AG08396 (cell line): ENCODE measurements around the gene PDRG1.
"Not testable (repeated sequence)": the region's sequence is repeated elsewhere in the genome, so short reads cannot be mapped to it uniquely, and the experiment has no call there.

Experiments
- DNase-seq: peaks from one replicate; pipeline ENCODE4 v3.0.0; 2012; ENCODE audit warnings: low spot score, mixed read lengths

Gene PDRG1

DNA sequence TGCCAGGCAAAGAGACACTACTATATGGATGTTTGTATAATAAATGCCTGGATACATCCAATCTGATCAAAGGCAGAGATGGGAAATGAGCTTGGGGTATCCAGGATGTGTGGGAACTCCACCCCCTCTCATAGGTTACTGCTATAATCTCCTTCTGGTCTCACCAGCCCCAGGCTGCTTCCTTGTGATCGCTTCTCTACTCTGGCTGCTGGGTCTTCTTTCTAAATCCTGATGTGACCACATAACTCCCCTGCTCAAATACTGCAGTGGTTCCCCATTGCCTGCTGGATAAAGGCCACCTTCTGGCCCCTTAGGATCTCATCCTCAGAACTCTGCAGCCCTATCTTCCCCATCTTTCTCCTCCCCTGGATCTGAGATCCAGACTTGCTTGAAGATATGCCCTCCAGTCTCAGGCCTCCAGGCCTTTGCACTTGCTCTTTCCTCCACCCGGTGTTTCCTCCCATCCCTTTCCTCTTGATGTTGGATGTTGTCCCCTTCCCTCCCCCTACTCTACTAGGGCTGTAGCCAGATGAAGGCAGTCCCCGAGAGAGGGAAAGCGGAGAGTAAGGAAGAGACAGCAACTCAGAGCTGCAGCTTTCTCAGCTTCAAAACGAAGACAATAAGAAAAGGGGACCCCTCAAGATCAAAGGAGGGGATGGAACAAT is 15.3 kb upstream of the PDRG1 start:
- no peak for DNase-seq

- DNase-seq, result no peak
Observed at GRCh38 chr20:31963889-31964288, 12.0 kb upstream of the PDRG1 start.

DNA sequence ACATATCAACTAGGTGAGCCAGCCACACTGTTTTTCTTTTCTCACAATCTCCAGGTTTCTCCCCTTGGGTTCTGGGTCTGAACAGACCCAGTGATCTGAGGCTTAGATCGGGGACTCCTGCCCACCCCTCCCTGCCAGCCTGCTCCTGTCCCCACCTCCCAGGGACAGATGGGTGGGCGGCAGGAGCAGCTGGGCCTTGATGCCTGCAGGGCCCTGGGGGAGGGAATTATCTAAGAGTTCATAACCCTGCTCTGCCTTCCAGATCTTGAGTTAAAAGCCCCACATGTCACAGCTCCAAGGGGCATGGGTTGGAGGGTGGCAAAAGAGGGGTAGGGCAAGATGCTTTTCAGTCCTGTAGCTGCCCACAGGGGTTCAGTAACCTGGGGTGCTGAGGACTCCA is 10.9 kb upstream of the PDRG1 start:
- no peak for DNase-seq

GRCh38 chr20:31956556-31957526 is 5.0 kb upstream of the PDRG1 start:
- DNase-seq, result no peak

DNA sequence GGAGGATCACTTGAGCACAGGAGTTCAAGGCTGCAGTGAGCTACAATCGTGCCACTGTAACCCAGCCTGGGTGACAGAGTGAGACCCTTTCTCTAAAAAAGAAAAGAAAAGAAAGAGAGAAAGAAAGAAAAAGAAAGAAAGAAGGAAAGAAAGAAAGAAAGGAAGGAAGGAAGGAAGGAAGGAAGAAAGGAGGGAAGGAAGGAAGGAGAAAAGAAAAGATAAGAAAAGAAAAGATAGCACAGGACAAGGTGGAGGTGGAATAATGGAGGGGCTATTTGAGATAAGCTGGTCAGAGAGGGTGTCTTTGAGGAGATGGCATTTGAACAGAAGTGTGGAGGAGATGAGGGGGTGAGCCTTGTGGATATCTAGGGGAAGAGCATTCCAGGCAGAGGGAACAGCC is 2.7 kb upstream of the PDRG1 start:
- DNase-seq, result no peak

- DNase-seq, result no peak
Observed at GRCh38 chr20:31953556-31954148, 1.8 kb upstream of the PDRG1 start.

GRCh38 chr20:31951203-31951529 is 680 bp downstream of the PDRG1 start:
- no peak for DNase-seq

DNA sequence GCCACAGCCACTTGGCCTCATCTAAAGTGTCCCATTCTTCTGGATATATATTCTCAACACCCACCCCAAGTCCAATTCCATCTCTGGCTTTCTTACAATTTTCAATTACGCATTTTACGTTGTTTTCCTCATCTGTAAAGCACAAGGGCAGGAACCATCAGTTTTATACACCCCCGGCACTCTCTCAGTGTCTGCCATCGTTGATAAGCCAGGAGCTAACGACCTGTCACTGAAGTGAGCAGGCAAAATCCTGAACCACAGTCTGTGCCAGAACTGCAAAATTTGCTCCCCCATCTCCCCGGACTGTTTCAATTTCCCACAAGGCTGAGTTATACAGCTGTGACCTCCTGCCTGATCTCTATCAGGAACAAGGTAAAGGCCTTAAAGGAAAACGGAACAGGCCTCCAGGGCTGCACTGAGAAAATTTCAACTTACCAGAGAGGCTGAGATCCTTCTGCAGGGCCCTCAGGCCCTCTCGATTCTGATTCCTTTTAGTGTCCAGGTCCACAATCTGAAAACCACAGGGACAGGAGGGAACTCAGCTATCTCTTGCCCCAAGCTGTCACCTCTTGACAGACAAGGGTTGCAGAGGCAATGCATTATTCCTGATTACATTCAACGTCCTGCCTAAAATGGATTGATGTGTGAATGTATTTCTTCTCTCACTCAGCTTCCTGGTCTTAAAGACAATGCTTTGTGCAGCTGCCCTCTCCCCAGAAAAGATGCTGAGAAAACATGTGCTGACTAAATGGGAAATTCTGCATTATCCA is 1.8 kb downstream of the PDRG1 start:
- no peak for DNase-seq

DNA sequence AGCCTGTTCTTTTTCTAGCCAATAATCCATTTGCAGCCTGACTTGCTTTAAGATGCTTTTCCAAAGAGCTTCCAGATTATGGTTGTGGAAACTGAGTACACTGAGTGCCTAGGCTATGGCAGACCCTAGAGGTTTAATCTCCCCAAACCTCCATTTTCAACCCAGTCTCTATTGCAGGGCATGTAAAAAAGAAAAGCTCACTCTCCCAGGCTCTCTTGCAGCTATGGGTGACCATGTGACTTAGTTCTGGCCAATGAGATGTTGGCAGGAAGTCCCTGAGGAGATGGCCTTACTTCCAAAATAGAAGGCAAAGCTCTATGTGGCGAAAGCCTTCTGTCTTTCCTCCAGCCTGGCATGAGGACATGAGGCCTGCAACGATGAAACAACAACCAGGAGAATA is 3.8 kb downstream of the PDRG1 start:
- DNase-seq, result no peak

DNA sequence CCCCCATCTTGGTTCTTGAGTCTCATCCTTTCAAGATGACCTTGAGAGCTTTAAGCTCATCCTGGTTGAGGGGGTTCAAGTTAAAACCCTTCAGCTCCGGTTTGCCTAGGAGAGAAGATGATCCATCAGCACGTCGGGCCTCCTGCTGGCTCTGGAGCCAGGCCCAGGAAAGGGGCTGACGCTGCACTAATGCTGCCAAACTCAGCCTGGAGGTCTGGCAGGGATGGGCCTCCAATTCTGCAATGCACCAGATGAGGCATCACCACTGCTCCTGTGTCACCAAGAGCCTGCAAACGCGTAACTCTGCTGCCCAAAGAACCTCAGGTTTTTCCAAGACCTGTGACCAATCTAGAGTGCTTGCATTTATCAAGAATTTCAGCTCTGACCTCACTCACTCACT is 6.1 kb downstream of the PDRG1 start:
- DNase-seq, result no peak

DNA sequence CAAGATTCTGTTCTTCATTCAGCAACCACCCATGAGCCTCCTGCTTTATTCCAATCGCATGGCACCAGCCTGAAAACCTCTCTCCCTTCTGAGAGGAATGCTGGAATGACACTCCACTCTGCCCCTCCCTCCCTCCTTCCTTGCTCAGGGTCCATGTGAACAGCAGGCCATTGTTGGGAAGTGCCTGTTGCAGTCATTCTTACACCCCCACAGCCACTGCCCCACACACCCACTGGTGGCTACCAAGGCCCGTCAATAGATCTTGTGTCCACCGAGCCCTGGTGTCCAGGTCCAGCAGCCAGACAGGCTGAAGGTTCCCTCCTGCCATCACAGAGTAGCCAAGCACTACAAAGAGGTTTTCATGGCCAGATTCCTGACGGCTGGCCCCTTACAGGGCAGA is 6.5 kb downstream of the PDRG1 start:
- DNase-seq, result no peak

- no peak for DNase-seq
Observed at GRCh38 chr20:31943052-31943471, 8.8 kb downstream of the PDRG1 start.

DNA sequence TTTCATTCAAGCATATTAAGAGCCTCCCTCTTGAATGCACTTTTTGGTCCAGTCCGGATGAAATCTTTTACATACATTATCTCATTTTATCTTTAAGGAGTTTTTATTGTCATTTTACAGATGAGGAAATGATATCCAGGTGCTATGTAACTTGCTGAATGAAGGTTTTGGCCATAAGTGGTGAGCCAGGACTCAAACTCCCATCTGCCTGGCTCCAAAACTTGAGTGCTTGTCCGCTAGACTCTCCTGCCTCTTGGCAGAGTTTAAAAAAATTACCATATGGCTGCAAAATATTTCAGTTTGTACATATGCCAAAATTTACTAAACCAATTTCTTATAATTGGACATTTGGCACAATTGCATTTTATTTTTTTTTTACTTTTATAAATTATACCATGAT is 12.2 kb downstream of the PDRG1 start:
- no peak for DNase-seq

- DNase-seq, result no peak
Observed at GRCh38 chr20:31937820-31938219, 14.0 kb downstream of the PDRG1 start.

GRCh38 chr20:31936420-31936819 is 15.4 kb downstream of the PDRG1 start:
- no peak for DNase-seq

- no peak for DNase-seq
Observed at GRCh38 chr20:31934968-31935764, 16.7 kb downstream of the PDRG1 start.

DNA sequence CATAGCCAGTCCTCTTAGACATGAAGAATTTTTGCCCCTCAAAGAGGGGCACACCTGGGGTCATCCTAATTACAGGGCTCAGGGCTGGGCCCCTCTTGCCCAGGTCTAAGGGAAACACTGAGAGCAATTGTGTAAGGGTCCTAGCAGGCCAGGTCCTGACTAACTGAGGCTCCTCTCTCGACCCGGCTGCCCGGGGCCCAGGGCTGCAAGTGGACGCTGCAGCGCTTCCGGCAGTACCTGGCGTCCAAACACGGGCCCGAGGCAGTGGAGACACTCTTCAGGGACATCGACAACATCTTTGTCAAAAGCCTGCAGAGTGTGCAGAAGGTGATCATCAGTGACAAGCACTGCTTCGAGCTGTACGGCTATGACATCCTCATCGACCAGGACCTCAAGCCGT is 17.4 kb downstream of the PDRG1 start:
- no peak for DNase-seq

DNA sequence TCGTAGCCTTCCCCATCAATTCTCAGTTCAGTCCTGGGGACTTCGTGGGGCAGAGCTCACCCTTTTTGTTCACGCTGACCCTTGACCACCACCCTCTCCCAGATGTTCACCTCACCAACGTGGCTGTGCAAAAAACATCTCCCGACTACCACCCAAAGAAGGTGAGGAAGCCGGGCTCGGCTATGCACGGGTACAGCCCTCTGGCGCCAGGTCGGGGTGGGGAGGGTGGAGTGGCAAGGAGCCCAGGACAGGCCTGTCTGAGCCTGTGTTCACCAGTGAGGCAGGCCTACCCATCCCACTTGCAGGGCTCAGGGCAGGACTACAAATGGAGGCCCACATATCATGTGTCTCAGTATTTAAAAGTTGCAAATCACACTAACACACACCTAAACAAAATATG is 18.1 kb downstream of the PDRG1 start:
- no peak for DNase-seq

DNA sequence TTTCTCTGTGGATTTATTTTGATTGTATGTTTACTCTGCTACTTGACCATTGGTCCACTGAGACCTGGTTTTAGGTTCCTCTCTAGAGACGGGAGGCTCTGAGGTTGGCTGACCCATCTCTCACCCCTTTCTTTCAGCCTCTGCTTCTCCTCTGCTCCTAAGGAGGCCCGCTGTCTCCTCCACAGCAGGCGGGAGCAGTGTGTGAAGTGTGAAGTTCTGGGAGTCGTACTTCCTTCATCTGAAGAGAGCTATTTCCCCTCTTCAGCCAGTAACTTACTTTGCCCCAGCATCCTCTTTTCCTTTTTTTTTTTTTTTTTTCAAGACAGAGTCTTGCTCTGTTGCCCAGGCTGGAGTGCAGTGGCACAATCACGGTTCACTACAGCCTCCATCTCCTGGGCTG is 21.1 kb downstream of the PDRG1 start:
- no peak for DNase-seq

DNA sequence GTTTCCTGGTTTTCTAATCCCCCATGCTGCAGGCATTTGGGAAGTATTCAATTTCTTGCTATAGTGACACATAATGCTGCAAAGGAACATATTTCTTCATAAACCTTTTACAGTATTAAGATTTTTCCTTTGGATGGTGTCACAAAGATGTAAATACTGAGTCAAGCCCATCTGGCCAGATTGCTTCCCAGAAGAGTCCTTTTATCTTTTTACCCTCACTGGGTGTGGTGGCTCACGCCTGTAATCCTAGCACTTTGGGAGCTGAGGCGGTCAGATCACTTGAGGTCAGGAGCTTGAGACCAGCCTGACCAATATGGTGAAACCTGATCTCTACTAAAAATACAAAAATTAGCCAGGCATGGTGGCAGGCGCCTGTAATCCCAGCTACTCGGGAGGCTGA is 22.2 kb downstream of the PDRG1 start:
- DNase-seq, result not testable (repeated sequence)

DNA sequence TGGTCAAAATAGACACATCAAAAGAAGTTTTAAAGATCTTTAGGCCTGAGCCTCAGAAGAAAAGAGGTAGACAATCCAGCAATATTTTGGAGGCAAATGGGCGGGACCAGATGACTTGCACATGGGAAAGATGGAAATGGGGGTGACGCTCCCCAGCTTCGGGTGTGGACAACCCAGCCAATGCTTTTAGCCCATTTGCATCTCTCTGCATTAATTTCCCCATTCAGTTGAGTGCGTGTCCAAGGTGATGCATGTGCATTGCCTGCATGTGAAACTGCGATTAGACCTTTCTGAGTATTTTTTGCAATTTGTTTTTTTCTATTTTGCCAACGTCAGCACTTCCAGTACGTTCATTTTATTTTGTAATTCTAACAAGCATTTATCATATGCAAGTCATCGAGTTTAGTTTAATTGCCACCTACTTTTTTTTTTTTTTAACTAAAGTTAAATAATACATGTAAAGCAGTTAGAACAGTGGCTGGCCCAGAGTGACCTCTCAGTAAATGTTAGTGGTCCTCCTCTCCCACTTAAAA is 24.2 kb downstream of the PDRG1 start:
- DNase-seq, result no peak
